ENCODE measurements around the gene ZNF484.
"Not testable (repeated sequence)": the region's sequence is repeated elsewhere in the genome, so short reads cannot be mapped to it uniquely, and the experiment has no call there.

GRCh38 chr9:92825065-92825464 lies 52.8 kb downstream of the ZNF484 start:
- TF ChIP-seq, protein P1, sequence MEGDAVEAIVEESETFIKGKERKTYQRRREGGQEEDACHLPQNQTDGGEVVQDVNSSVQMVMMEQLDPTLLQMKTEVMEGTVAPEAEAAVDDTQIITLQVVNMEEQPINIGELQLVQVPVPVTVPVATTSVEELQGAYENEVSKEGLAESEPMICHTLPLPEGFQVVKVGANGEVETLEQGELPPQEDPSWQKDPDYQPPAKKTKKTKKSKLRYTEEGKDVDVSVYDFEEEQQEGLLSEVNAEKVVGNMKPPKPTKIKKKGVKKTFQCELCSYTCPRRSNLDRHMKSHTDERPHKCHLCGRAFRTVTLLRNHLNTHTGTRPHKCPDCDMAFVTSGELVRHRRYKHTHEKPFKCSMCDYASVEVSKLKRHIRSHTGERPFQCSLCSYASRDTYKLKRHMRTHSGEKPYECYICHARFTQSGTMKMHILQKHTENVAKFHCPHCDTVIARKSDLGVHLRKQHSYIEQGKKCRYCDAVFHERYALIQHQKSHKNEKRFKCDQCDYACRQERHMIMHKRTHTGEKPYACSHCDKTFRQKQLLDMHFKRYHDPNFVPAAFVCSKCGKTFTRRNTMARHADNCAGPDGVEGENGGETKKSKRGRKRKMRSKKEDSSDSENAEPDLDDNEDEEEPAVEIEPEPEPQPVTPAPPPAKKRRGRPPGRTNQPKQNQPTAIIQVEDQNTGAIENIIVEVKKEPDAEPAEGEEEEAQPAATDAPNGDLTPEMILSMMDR (IDR thresholded peaks at IDR 0.05 in 2 of 3, conservative IDR thresholded peaks at IDR 0.05 in 1 of 3; ENCODE audit: borderline replicate concordance in 1 of 3, insufficient read depth in 1 of 3, low read depth in 2 of 3, low read length in 2 of 3), result not testable (repeated sequence)
- not testable (repeated sequence) for TF ChIP-seq MAX (IDR thresholded peaks at IDR 0.05); POLR2AphosphoS5 (IDR thresholded peaks at IDR 0.05; ENCODE audit: low read depth, low read length); RAD21 (IDR thresholded peaks at IDR 0.05; ENCODE audit: low read depth); POLR2A (IDR thresholded peaks at IDR 0.05; ENCODE audit: borderline replicate concordance, extremely low read depth, insufficient read depth, insufficient read length); ZNF274 (IDR thresholded peaks at IDR 0.05; ENCODE audit: low read depth, low read length)
